Subcutaneous abdominal adipose tissue (tissue), 5 donors: ENCODE data around the gene PRKCG.
A peak's percentile ranks its signal among the peaks of the same experiment; 100 is the strongest.
"Not testable (repeated sequence)": the region's sequence is repeated elsewhere in the genome, so short reads cannot be mapped to it uniquely, and the experiment has no call there.

Source experiments
- H3K27ac ChIP-seq: one replicate; pipeline ENCODE4 v1.7.0; 2013; ENCODE audit warnings: low read depth, mild to moderate bottlenecking, inconsistent platforms, low read length, moderate library complexity
- H3K27me3 ChIP-seq, 5 donors: one replicate each; pipeline ENCODE4 v1.7.0; 2013; ENCODE audit warnings: low read length in 5 of 5, inconsistent platforms in 1 of 5; ENCODE audit not compliant: control insufficient read depth in 5 of 5, insufficient read depth in 4 of 5
- H3K36me3 ChIP-seq, 5 donors: one replicate each; pipeline ENCODE4 v1.7.0; 2013; ENCODE audit warnings: low read length in 5 of 5; ENCODE audit not compliant: control insufficient read depth in 5 of 5, insufficient read depth in 5 of 5
- H3K4me1 ChIP-seq, 5 donors: one replicate each; pipeline ENCODE4 v1.7.0; 2013; ENCODE audit warnings: low read length in 5 of 5, mild to moderate bottlenecking in 3 of 5, moderate library complexity in 1 of 5; ENCODE audit not compliant: control insufficient read depth in 5 of 5, insufficient read depth in 5 of 5
- H3K4me3 ChIP-seq, 5 donors: one replicate each; pipeline ENCODE4 v1.7.0; 2013; ENCODE audit warnings: low read length in 5 of 5, low read depth in 1 of 5
- H3K9ac ChIP-seq, 5 donors: one replicate each; pipeline ENCODE4 v1.7.0; 2013; ENCODE audit warnings: low read length in 5 of 5, mild to moderate bottlenecking in 4 of 5, moderate library complexity in 3 of 5
- H3K9me3 ChIP-seq, 5 donors: one replicate each; pipeline ENCODE4 v1.7.0; 2013; ENCODE audit warnings: low read length in 5 of 5; ENCODE audit not compliant: control insufficient read depth in 5 of 5
- donor health status: healthy.
- donor health status: healthy.
- donor health status: healthy.
- donor health status: healthy.
- donor health status: healthy.

Gene PRKCG

GRCh38 chr19:53881482-53882390 lies at the start of gene PRKCG:
TSS of gene PRKCG (plus strand) at chr19:53882197. CDS start at chr19:53882495, 298 bp downstream.
- peaks cover 25 to 46% (median 32%) of the 10 kb centered on the region in 5 donors for H3K27me3 ChIP-seq
- peaks cover 0 to under 1% (median 0%) of the 10 kb centered on the region in 5 donors for H3K36me3 ChIP-seq
- peaks cover 4 to 27% (median 26%) of the 10 kb centered on the region in 5 donors for H3K4me1 ChIP-seq
- no peak within 1 kb of the TSS for H3K27ac ChIP-seq
- H3K9ac ChIP-seq = peak within 1 kb of the TSS in 2 of 5 donors; percentile 23 to 25
- H3K9me3 ChIP-seq = no peaks in the 10 kb centered on the region
- peak within 1 kb of the TSS; percentile 2 to 56 (median 34) for H3K4me3 ChIP-seq

DNA sequence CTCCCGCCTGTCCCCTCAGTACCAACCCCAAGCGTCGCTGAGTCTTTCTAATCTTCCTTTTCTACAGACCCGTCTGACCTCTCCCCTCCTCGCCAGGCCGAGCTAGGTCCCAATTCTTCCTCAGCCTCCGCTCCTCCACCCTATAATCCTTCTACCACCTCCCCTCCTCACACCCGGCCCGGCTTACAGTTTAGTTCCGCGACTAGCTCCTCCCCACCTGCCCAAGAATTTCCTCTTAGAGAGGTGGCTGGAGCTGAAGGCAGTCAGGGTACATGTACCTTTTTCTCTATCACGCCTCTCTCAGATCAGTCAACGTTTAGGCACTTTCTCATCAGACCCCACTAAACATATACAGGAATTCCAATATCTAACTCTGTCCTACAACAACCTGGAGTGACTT lies 49.1 kb upstream of the PRKCG start:
- not testable (repeated sequence) for H3K27me3 ChIP-seq, H3K9me3 ChIP-seq

GRCh38 chr19:53838446-53838845 lies 43.6 kb upstream of the PRKCG start:
- not testable (repeated sequence) for H3K9me3 ChIP-seq, H3K9ac ChIP-seq, H3K4me3 ChIP-seq, H3K36me3 ChIP-seq, H3K27ac ChIP-seq, H3K27me3 ChIP-seq, H3K4me1 ChIP-seq

More for the DNA sequence above, 49.1 kb upstream of the PRKCG start:
- not testable (repeated sequence) for H3K9ac ChIP-seq, H3K4me3 ChIP-seq, H3K4me1 ChIP-seq, H3K27ac ChIP-seq, H3K36me3 ChIP-seq

DNA sequence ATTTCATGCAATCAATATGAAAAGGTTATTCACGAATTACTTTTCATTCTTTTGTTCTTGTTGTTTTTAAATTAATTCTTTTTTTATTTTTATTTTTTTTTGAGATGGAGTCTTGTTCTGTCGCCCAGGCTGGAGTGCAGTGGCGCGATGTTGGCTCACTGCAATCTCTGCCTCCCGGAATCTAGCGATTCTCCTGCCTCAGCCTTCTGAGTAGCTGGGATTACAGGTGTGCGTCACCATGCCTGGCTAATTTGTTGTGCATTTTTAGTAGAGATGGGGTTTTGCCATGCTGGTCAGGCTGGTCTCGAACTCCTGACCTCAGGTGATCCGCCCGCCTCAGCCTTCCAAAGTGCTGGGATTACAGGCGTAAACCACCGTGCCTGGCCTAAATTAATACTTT lies 41.8 kb upstream of the PRKCG start:
- not testable (repeated sequence) for H3K27me3 ChIP-seq, H3K27ac ChIP-seq, H3K9ac ChIP-seq, H3K4me1 ChIP-seq, H3K4me3 ChIP-seq, H3K9me3 ChIP-seq, H3K36me3 ChIP-seq

- H3K27ac ChIP-seq, H3K9ac ChIP-seq, H3K4me3 ChIP-seq, H3K4me1 ChIP-seq, H3K27me3 ChIP-seq, H3K9me3 ChIP-seq, H3K36me3 ChIP-seq: not testable (repeated sequence)
Observed at GRCh38 chr19:53840914-53841313, 41.1 kb upstream of the PRKCG start.

DNA sequence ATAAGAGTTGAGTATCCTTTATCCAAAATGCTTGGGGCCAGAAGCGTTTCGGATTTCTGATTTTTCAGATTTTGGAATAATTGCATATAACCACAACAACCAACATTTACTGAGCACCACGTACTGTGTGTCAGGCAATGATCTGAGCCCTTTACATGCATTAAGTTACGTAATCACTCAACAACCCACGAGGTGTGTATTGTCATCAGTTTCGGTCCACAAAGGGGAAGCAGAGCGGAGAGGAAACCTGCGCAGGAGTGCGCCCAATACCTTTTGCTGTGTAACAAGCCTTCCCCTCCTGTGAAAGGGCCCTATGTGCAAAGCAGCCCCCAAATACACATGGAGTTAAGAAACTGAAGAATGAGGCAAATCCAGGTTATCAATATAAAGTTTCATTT lies 37.1 kb upstream of the PRKCG start:
- Histone ChIP-seq H3K27ac (no peak overlapping the region), H3K4me3 (no peak overlapping the region), H3K9me3 (no peaks in the 10 kb centered on the region), H3K36me3 (no peaks in the 10 kb centered on the region), H3K27me3 (no peaks in the 10 kb centered on the region), H3K9ac (no peak overlapping the region), H3K4me1 (peaks cover 0 to 16% (median 9%) of the 10 kb centered on the region in 5 donors)

DNA sequence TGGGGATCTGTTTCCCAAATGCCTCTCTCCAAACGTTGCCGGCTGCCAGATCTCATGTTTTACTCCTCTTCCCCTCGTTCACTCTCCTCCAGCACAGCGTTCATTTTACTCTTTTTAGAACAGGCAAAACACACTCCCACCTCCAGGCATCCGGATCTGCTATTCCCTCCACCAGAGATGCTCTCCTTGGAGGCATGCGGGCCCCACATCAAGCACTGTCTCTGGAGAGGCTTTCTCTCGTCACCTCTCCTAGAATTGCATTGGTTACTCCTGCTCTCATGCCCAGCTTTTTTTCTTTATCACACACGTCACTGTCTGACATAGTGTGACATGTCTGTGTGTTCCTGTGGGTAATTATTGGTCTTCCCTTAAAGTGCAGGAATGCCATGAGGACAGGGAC lies 34.4 kb upstream of the PRKCG start:
- no peaks in the 10 kb centered on the region for H3K36me3 ChIP-seq
- H3K9me3 ChIP-seq = no peaks in the 10 kb centered on the region
- no peak overlapping the region for H3K27ac ChIP-seq
- H3K27me3 ChIP-seq = no peaks in the 10 kb centered on the region
- H3K4me1 ChIP-seq = peaks cover 3 to 27% (median 11%) of the 10 kb centered on the region in 5 donors
- H3K4me3 ChIP-seq = no peak overlapping the region
- H3K9ac ChIP-seq = no peak overlapping the region

DNA sequence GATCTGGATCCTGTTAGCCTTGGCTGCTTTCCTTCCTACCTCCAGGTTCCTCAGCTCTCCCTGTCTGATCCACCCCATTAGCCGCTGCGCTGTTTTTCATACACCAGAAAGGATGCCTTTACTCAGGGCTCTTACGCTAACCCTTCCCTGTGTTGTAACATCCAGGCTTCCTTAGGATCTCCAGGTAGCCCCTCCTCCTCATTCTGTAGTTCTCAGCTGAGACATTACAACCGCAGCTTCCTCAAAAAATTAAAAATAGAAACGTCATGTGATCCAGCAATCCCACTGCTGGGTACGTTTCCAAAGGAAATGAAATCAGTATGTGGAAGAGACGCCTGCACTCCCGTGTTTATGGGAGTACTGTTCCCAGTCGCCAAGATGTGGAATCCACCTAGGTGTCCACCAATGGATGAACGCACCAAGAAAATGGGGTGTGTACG lies 32.7 kb upstream of the PRKCG start:
- Histone ChIP-seq H3K36me3 (no peaks in the 10 kb centered on the region), H3K27ac (no peak overlapping the region), H3K9ac (no peak overlapping the region), H3K4me3 (peak overlapping the region in 3 of 5 donors; percentile 13 to 41 (median 13)), H3K9me3 (no peaks in the 10 kb centered on the region), H3K4me1 (peaks cover 3 to 29% (median 11%) of the 10 kb centered on the region in 5 donors), H3K27me3 (no peaks in the 10 kb centered on the region)

DNA sequence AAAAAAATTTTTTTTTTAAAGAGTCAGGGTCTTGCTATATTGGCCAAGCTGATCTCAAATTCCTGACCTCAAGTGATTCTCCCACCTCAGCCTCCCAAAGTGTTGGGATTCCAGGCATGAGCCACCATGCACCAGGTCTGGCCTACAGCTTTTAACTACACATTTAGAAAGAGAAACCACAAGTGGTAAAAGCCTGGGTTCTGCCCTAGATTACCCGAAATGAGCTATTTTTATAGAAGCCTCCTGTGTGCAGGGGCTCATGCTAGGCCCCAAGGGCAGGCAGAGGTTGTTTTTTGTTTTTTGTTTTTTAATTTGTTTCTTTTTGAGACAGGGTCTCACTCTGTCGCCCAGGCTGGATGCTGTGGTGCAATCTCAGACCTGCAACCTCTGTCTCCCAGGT lies 28.3 kb upstream of the PRKCG start:
- Histone ChIP-seq H3K4me3 (no peak overlapping the region), H3K9ac (no peak overlapping the region), H3K36me3 (no peaks in the 10 kb centered on the region), H3K4me1 (peaks cover 3 to 25% (median 8%) of the 10 kb centered on the region in 5 donors), H3K27me3 (no peaks in the 10 kb centered on the region), H3K9me3 (no peaks in the 10 kb centered on the region), H3K27ac (no peak overlapping the region)

DNA sequence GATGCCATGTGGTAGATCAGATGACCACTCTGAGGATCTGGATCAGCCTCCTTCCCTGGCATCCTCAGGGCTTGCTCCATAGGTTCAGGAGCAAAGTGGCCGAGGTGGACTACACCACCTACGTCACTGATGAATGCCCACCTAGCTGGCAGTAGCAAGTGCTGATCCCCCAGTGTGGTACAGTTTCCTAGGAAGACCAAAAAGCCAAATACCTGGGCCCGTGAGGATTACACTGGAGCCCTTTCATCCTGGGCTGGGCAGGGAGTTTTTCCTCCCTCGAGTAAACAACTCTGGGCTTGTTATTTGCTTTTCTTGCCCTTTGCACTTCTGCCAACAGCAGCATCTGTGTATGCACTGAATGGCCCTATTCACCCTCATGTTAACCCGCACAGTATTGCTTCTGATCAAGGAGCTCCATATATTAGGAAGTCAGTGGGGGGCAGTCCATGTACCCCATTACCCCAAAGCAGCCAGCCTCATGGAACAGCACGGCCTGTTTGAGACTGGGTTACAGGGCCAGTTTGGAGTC lies 17.6 kb upstream of the PRKCG start:
- Histone ChIP-seq H3K27ac (no peak overlapping the region), H3K9ac (no peak overlapping the region), H3K4me3 (no peak overlapping the region), H3K27me3 (no peaks in the 10 kb centered on the region), H3K4me1 (peaks cover 0 to 27% (median 20%) of the 10 kb centered on the region in 5 donors), H3K36me3 (no peaks in the 10 kb centered on the region), H3K9me3 (no peaks in the 10 kb centered on the region)
